IPS-18a (cell line): ENCODE data around the gene TIMM23.
"Not testable (repeated sequence)": the region's sequence is repeated elsewhere in the genome, so short reads cannot be mapped to it uniquely, and the experiment has no call there.

Experiments
- H3K27ac ChIP-seq: one replicate; pipeline ENCODE4 v1.5.1; 2013; ENCODE audit warnings: low read length
- H3K27me3 ChIP-seq: one replicate; pipeline ENCODE4 v1.6.1; 2013; ENCODE audit warnings: mild to moderate bottlenecking, low read length; ENCODE audit not compliant: control insufficient read depth, insufficient read depth
- H3K36me3 ChIP-seq: one replicate; pipeline ENCODE4 v1.6.1; 2013; ENCODE audit warnings: low read depth, low read length; ENCODE audit not compliant: control insufficient read depth
- H3K4me1 ChIP-seq: one replicate; pipeline ENCODE4 v1.6.1; 2013; ENCODE audit warnings: low read depth, low read length; ENCODE audit not compliant: control insufficient read depth
- H3K4me3 ChIP-seq: one replicate; pipeline ENCODE4 v1.5.1; 2013; ENCODE audit warnings: low read length
- H3K9ac ChIP-seq: one replicate; pipeline ENCODE4 v1.6.1; 2013; ENCODE audit warnings: mild to moderate bottlenecking, low read length, moderate library complexity
- H3K9me3 ChIP-seq: one replicate; pipeline ENCODE4 v1.6.1; 2013; ENCODE audit warnings: low read depth, low read length; ENCODE audit not compliant: control insufficient read depth

Gene TIMM23

DNA sequence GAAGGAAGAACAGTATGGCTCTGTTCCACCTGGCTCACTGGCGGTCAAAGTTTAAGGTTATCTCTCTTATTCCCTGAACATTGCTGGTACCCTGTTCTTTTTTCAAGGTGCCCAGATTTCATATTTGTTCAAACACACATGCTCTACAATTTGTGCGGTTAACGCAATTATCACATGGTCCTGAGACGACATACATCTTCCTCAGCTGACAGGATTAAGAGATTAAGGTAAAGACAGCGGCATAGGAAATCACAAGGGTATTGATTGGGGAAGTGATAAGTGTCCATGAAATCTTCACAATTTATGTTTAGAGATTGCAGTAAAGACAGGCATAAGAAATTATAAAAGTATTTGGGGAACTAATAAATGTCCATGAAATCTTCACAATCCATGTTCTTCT, 27.7 kb downstream of the TIMM23 start:
- not testable (repeated sequence) for H3K4me1 ChIP-seq, H3K9ac ChIP-seq, H3K27me3 ChIP-seq, H3K9me3 ChIP-seq, H3K27ac ChIP-seq, H3K4me3 ChIP-seq
- peaks cover 55% of the 10 kb centered on the region for H3K36me3 ChIP-seq

DNA sequence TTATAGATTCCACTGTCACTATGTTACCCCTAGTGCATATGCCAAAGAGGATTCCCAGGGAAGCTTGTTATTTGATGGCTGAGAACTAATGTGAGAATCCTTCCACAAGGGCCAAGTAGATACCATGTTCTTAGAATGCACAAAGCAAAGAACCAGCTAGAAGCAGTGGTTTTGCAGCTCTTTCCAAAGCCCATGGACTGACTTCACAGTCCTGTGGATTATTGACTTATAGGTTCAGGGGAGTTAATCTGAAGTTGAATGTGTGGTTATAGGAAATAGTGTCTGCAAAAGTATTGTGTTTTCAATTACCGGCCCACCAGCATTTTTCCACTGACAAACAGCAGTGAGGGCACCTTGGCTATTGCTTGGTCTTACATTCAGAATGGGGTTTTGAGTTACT, 28.2 kb downstream of the TIMM23 start:
- H3K27me3 ChIP-seq = no peaks in the 10 kb centered on the region
- H3K9ac ChIP-seq = no peak overlapping the region
- H3K4me3 ChIP-seq = no peak overlapping the region
- no peak overlapping the region for H3K27ac ChIP-seq
- peaks cover 8% of the 10 kb centered on the region for H3K4me1 ChIP-seq
- H3K36me3 ChIP-seq = peaks cover 60% of the 10 kb centered on the region
- no peaks in the 10 kb centered on the region for H3K9me3 ChIP-seq

DNA sequence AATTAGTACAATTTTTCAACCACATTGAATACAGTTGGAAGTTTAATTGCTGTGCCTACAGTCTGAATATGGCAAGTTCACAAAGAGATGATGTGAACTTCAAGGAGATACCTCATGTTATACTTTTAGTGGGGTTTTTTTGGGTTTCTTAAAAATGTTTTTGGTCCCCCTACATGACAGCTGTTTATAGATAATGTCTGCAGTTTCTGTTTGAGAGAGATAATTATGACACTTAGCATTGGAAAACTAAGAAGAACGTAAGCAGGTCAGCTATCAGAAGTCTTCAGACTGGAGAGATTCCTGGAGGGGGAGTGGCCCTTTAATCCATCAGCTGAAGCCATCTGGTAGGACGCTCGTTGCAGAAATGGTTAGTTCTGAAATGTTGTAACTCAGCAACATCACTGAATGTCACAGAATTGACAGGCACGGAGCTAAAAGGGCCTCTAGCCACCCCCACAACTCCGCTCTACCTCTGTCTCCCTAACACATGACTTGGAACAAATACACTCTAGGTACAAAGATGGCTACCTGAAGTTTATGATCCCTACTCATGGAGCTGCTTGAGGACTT, 29.0 kb downstream of the TIMM23 start:
- H3K9me3 ChIP-seq = no peaks in the 10 kb centered on the region
- peaks cover 67% of the 10 kb centered on the region for H3K36me3 ChIP-seq
- no peaks in the 10 kb centered on the region for H3K27me3 ChIP-seq
- H3K27ac ChIP-seq = no peak overlapping the region
- H3K9ac ChIP-seq = no peak overlapping the region
- H3K4me1 ChIP-seq = peaks cover 8% of the 10 kb centered on the region
- H3K4me3 ChIP-seq = no peak overlapping the region

DNA sequence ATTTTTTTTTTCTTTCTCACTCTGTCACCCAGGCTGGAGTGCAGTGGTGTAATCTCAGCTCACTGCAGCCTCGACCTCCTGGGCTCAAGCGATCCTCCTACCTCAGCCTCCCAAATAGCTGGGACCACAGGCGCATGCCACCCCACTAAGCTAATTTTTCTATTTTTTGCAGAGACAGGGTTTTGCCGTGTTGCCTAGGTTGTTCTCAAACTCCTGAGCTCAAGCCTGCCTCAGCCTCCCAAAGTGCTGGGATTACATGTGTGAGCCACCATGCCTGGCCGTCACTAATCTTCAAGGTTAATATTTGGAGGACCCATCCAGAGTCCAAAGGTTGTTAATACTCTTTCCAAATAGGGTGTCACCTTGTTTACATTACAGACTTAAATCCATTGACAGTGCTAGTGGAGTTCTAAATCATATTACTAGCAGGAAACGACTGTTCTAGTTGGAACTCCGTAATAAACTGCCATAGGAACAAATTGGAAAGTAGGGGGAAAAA, 29.9 kb downstream of the TIMM23 start:
- H3K27me3 ChIP-seq, H3K9me3 ChIP-seq, H3K9ac ChIP-seq, H3K4me1 ChIP-seq, H3K27ac ChIP-seq, H3K4me3 ChIP-seq: not testable (repeated sequence)
- H3K36me3 ChIP-seq = peaks cover 70% of the 10 kb centered on the region

DNA sequence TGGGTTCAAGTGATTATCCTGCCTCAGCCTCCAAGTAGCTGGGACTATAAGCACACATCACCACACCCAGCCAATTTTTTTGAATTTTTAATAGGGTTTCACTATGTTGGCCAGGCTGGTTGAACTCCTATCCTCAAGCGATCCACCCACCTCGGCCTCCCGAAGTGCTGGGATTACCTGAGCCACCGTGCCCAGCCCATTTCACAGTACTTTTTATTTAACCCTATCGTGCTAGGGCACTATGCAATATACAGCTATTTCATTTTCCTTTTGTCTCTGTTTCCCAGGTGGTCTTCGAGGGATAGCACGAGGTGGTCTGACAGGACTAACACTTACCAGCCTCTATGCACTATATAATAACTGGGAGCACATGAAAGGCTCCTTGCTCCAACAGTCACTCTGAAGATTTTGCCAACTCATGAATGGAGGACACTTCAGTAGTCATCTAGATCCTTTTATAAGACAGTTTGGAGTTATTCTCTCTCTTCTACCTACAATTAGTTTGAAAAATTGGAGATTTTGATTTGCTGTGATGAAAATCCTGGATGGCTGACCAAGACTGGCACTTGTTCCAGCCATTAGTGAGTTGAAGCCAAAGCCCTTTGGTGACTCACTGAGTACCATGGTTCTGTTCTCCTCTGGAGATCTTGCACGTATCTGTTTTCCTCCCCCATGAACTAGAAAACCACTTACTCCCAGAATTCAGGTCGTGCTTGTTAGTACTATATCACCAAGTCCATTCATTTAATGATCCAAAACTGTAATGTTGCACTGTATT, 30.8 kb downstream of the TIMM23 start:
- no peak overlapping the region for H3K4me3 ChIP-seq
- no peak overlapping the region for H3K27ac ChIP-seq
- H3K9ac ChIP-seq = no peak overlapping the region
- no peaks in the 10 kb centered on the region for H3K9me3 ChIP-seq
- peaks cover 68% of the 10 kb centered on the region for H3K36me3 ChIP-seq
- H3K27me3 ChIP-seq = no peaks in the 10 kb centered on the region
- peaks cover 6% of the 10 kb centered on the region for H3K4me1 ChIP-seq

DNA sequence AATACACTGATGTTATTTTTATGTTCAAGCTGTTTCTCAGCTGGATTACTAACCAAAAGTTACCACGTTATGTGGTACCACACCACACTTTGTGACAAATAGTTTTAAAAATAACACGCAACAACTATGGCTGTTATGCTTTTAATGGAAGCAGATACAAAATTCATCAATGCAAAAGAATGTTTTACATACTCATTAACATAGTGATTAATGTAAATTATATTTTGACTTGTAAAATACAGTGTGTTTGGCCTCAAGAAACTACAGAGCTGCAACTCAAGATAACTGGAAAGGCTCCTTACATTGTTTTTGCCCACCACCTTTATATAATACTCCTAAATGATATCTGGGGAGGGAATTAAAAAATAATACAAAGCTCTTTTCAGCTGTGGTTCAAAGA, 32.7 kb downstream of the TIMM23 start:
- no peaks in the 10 kb centered on the region for H3K27me3 ChIP-seq
- H3K36me3 ChIP-seq = peaks cover 74% of the 10 kb centered on the region
- peaks cover under 1% of the 10 kb centered on the region for H3K4me1 ChIP-seq
- no peak overlapping the region for H3K9ac ChIP-seq
- no peak overlapping the region for H3K27ac ChIP-seq
- H3K9me3 ChIP-seq = no peaks in the 10 kb centered on the region
- no peak overlapping the region for H3K4me3 ChIP-seq

DNA sequence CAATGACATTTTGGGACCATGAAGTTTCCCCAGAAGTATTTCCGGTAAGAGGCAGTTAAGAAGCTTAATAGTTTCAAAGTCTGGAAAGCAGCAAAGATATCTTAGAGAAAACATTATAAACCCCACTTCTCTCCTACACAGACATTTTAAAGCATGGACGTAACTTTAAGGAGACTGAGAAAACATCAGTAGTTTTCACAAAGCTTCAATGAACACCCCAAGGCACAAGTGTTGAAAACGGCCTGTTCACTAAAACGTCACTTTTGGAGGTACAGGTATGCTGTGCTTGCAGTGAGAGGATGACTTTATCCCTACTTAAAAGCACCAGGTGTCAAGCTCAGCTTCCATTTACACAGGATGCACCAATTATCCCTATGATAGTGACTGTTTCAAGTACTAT, 33.1 kb downstream of the TIMM23 start:
- no peak overlapping the region for H3K27ac ChIP-seq
- H3K4me1 ChIP-seq = no peaks in the 10 kb centered on the region
- H3K9ac ChIP-seq = no peak overlapping the region
- H3K27me3 ChIP-seq = no peaks in the 10 kb centered on the region
- H3K9me3 ChIP-seq = no peaks in the 10 kb centered on the region
- H3K36me3 ChIP-seq = peaks cover 74% of the 10 kb centered on the region
- H3K4me3 ChIP-seq = no peak overlapping the region

DNA sequence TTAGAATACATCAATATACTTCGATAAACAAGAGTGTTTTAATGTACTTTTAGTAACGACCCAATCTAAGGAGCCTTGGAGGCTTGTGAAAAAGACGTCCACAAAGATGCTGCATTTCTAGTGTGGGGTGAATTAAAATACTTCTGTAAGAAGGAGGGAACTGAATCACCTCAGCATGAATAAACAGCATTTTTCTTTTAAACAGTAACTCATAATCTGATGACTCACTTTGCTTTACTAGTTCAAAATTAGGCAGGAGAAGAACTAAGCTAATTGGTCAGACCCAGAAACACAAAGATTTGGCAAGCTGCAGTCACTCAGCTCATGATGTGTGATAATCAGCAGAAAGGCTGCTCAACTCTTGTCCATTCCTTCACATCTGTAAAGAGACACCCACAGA, 33.9 kb downstream of the TIMM23 start:
- Histone ChIP-seq H3K27me3 (no peaks in the 10 kb centered on the region), H3K36me3 (peaks cover 73% of the 10 kb centered on the region), H3K4me1 (no peaks in the 10 kb centered on the region), H3K27ac (no peak overlapping the region), H3K9me3 (no peaks in the 10 kb centered on the region), H3K9ac (no peak overlapping the region), H3K4me3 (no peak overlapping the region)

DNA sequence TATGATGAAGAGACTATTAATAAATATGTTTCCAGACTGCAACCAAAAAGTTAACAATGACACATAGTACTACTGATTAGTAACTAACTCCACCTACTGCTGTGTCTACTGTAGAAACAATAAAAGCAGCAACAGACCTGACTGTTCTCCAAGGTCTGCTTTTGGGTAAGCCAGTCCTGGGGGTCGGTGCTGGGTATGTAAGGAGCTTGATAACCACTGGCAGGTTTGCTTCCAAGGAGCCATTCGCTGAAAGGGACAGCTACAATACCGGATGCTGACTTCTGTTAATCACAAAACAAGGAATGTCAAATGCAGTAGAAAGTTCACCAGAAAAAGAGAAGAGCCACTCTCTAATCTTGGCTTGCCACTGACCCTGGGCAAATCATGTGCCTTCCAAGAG, 40.5 kb downstream of the TIMM23 start:
- peaks cover 55% of the 10 kb centered on the region for H3K36me3 ChIP-seq
- no peaks in the 10 kb centered on the region for H3K9me3 ChIP-seq
- H3K27me3 ChIP-seq = no peaks in the 10 kb centered on the region
- H3K4me1 ChIP-seq = no peaks in the 10 kb centered on the region
- no peak overlapping the region for H3K4me3 ChIP-seq
- no peak overlapping the region for H3K27ac ChIP-seq
- no peak overlapping the region for H3K9ac ChIP-seq

DNA sequence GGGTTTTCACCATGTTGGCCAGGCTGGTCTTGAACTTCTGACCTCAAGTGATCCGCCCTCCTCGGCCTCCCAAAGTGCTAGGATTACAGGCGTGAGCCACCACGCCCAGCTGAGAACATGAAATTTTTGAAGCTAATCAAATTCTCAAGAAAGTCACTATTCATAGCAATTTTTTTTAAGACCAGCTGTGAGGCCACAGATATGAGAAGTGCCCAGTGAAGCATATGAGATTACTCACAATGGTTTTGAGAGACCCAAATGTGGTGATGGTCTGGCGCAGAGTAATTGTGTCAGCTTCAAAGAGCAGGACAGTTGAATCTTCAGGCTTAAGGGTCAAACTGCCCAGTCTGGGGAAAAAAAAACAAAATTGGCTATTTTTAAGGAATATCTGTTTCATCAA, 41.9 kb downstream of the TIMM23 start:
- Histone ChIP-seq H3K4me1 (no peaks in the 10 kb centered on the region), H3K36me3 (peaks cover 41% of the 10 kb centered on the region), H3K27me3 (no peaks in the 10 kb centered on the region), H3K4me3 (no peak overlapping the region), H3K9ac (no peak overlapping the region), H3K9me3 (no peaks in the 10 kb centered on the region), H3K27ac (no peak overlapping the region)

DNA sequence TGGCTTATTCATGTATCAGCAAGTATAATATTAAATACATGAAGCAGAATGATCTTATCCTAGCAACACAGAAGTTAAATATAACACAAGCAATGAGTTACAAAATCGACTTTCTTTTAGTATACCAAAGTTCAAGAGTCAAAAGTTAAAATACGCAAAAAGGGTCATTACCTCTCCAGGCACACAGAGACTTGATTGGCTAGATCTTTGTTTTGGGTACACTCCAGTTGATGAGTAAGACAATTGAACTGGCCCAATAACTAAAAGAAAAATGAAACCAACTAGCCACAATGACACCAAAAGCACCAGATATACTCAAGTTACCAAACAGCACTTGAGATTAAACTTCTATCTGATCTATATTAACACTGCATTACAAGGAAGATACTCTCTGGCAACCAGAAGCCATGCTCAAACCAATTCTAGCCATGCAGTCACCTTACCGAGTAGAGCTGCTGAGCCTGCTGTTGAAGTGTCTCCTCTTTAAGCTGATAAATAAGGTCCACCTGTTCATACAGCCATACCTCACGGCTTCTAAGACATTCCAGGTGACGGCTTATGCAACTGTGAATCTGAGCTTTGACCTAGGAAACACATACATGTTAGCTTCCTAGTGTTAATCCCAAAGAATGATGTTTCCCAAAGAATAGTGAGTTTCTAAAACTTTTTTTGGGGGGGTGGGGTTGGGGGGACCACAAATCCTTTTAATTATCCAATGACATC, 42.6 kb downstream of the TIMM23 start:
- H3K9ac ChIP-seq = no peak overlapping the region
- no peak overlapping the region for H3K27ac ChIP-seq
- H3K4me3 ChIP-seq = no peak overlapping the region
- H3K36me3 ChIP-seq = peaks cover 41% of the 10 kb centered on the region
- no peaks in the 10 kb centered on the region for H3K4me1 ChIP-seq
- H3K9me3 ChIP-seq = no peaks in the 10 kb centered on the region
- H3K27me3 ChIP-seq = no peaks in the 10 kb centered on the region
